Activated gamma-delta T cell treated with anti-CD3 and anti-CD28 coated beads, Interleukin-2, amount 50 U/mL, for 16 hours (primary cell): Measurements from ENCODE around the gene ZNF784.

Experiments used
- DNase-seq: peaks from one replicate; pipeline ENCODE4 v3.0.0-alpha.2; 2020; ENCODE audit warnings: low read depth

Gene ZNF784

GRCh38 chr19:55620410-55621204 lies 3.8 kb downstream of the ZNF784 start:
- no peak for DNase-seq

GRCh38 chr19:55619286-55619685 lies 5.1 kb downstream of the ZNF784 start:
- no peak for DNase-seq

- DNase-seq, result no peak
Measured at GRCh38 chr19:55618426-55618825, 5.9 kb downstream of the ZNF784 start.

- DNase-seq, result no peak
Measured at GRCh38 chr19:55617426-55617825, 6.9 kb downstream of the ZNF784 start.

GRCh38 chr19:55616395-55616875 lies 7.9 kb downstream of the ZNF784 start:
- DNase-seq, result no peak

- DNase-seq, result no peak
Measured at GRCh38 chr19:55615543-55616394, 8.6 kb downstream of the ZNF784 start.

GRCh38 chr19:55614711-55615542 lies 9.4 kb downstream of the ZNF784 start:
- DNase-seq, result no peak

- DNase-seq, result no peak
Measured at GRCh38 chr19:55613930-55614710, 10.2 kb downstream of the ZNF784 start.

- DNase-seq, result no peak
Measured at GRCh38 chr19:55613396-55613795, 11.0 kb downstream of the ZNF784 start.

- DNase-seq, result no peak
Measured at GRCh38 chr19:55611983-55612645, 12.3 kb downstream of the ZNF784 start.

GRCh38 chr19:55611300-55611982 lies 12.9 kb downstream of the ZNF784 start:
- no peak for DNase-seq

- DNase-seq, result no peak
Measured at GRCh38 chr19:55609326-55609725, 15.0 kb downstream of the ZNF784 start.

- no peak for DNase-seq
Measured at GRCh38 chr19:55606817-55607216, 17.5 kb downstream of the ZNF784 start.

- DNase-seq, result no peak
Measured at GRCh38 chr19:55606471-55606787, 17.9 kb downstream of the ZNF784 start.

GRCh38 chr19:55605637-55606470 lies 18.5 kb downstream of the ZNF784 start, which contains the start of gene ZNF865:
ZNF865 (plus strand) TSS chr19:55605647; CDS start chr19:55613619, 7,972 bp downstream.
- peak; percentile 54 for DNase-seq

- DNase-seq, result peak; percentile 97
Measured at GRCh38 chr19:55605207-55605636, 19.1 kb downstream of the ZNF784 start.

GRCh38 chr19:55603581-55604292 lies 20.6 kb downstream of the ZNF784 start:
- DNase-seq, result no peak

GRCh38 chr19:55603115-55603514 lies 21.3 kb downstream of the ZNF784 start:
- DNase-seq, result no peak
